K562 (cell line): ENCODE data around the gene DYNC1I2. TPM values are rescaled to one million over a fixed set of nuclear protein-coding genes. Genes with fewer than 3 reads are reported as not detected.

Source experiments
- ATAC-seq: fragments of 200-7000 bp; cut with Tn5 transposase; 3 replicates; pipeline ENCODE4 v1.9.1; 2020; ENCODE audit warnings: moderate library complexity
- BruUV-seq: library from RNA; stranded (reverse); fragments of 400-500 nt; replicated peaks from 2 replicates; lab custom pipeline; 2021; lab: Mats Ljungman, UMichigan
- CTCF ChIA-PET: fragments of 300-600 bp; formaldehyde crosslinking; extraction: SDS; loops from one replicate; lab custom pipeline; 2021; ENCODE audit warnings: low intra/inter-chr PET ratio; lab: Yijun Ruan, JAX
- POLR2A ChIA-PET: fragments of 300-600, 350-650 bp; sonication (Branson Sonifier 250); formaldehyde crosslinking; extraction: SDS; loops from one replicate; lab custom pipeline; 2021; ENCODE audit warnings: antibody characterized with exemption, inconsistent platforms; lab: Yijun Ruan, JAX
- DNase-seq, 4 experiments: peaks; one replicate each; pipeline versions ENCODE4 v3.0.0 to v3.0.0-alpha.2; 2011 to 2018; ENCODE audit warnings: low spot score in 3 of 4, mixed read lengths in 3 of 4; ENCODE audit errors: extremely low read depth in 1 of 4
- FAIRE-seq: peaks from 2 replicates; lab custom pipeline; 2011; peaks lifted over from hg19 to GRCh38; lab: Jason Lieb, UNC
- H2AFZ ChIP-seq: 2 replicates; pipeline ENCODE4 v1.6.0; 2011; ENCODE audit warnings: low read depth, low read length, control low read depth, inconsistent platforms
- H3K27ac ChIP-seq: fragments of 200-600 bp; 3 replicates; pipeline ENCODE4 v1.8.0; 2011; ENCODE audit warnings: low read depth, mild to moderate bottlenecking, control low read depth, inconsistent platforms, low read length, moderate library complexity, mixed read lengths; ENCODE audit errors: extremely low read depth
- H3K27me3 ChIP-seq, 2 experiments: fragments of 300-600 bp in 1 of 2; 2 replicates in 1 of 2; 3 replicates in 1 of 2; pipeline versions ENCODE4 v1.6.0 to v1.8.0; 2011; ENCODE audit warnings: inconsistent platforms in 2 of 2, low read length in 2 of 2, mild to moderate bottlenecking in 1 of 2, mixed read lengths in 1 of 2, moderate library complexity in 1 of 2; ENCODE audit not compliant: control insufficient read depth in 2 of 2, insufficient read depth in 2 of 2
- H3K36me3 ChIP-seq: fragments of 300-600 bp; 3 replicates; pipeline ENCODE4 v1.8.0; 2011; ENCODE audit warnings: mild to moderate bottlenecking, low read length, inconsistent platforms; ENCODE audit not compliant: control insufficient read depth, insufficient read depth
- H3K4me1 ChIP-seq, 2 experiments: fragments of 200-600 bp in 1 of 2; replicated peaks in 1 of 2; 2 replicates in 1 of 2; 3 replicates in 1 of 2; pipeline versions ENCODE4 v1.5.1 to v1.8.0; 2011; ENCODE audit warnings: inconsistent platforms in 2 of 2, low read length in 2 of 2, mild to moderate bottlenecking in 1 of 2, mixed read lengths in 1 of 2, moderate library complexity in 1 of 2; ENCODE audit not compliant: control insufficient read depth in 2 of 2, insufficient read depth in 2 of 2
- H3K4me2 ChIP-seq: 2 replicates; pipeline ENCODE4 v1.6.1; 2011; ENCODE audit warnings: low read length, control low read depth, inconsistent platforms, mixed read lengths; ENCODE audit not compliant: insufficient read depth
- H3K4me3 ChIP-seq: fragments of 200-600 bp; sonication (generic), shearing (Covaris generic); 2 replicates; pipeline ENCODE4 v1.5.1; 2016; ENCODE audit warnings: control low read depth, inconsistent platforms
- H3K79me2 ChIP-seq: fragments of 200-600 bp; 3 replicates; pipeline ENCODE4 v1.8.0; 2011; ENCODE audit warnings: low read length, inconsistent platforms; ENCODE audit not compliant: control insufficient read depth, insufficient read depth
- H3K9ac ChIP-seq, 2 experiments: 2 replicates each; pipeline versions ENCODE4 v1.6.0 to v1.6.1; 2011; ENCODE audit warnings: low read depth in 2 of 2, low read length in 2 of 2, control low read depth in 1 of 2, inconsistent platforms in 1 of 2, mild to moderate bottlenecking in 1 of 2, mixed read lengths in 1 of 2; ENCODE audit not compliant: insufficient read depth in 1 of 2
- H3K9me1 ChIP-seq: one replicate; pipeline ENCODE4 v1.6.0; 2011; ENCODE audit warnings: inconsistent platforms, mild to moderate bottlenecking, low read length, moderate library complexity; ENCODE audit not compliant: control insufficient read depth, insufficient read depth
- H3K9me3 ChIP-seq: replicated peaks from 2 replicates; pipeline ENCODE4 v1.5.1; 2011; ENCODE audit warnings: low read depth, low read length, inconsistent platforms; ENCODE audit not compliant: control insufficient read depth, insufficient read depth
- H4K20me1 ChIP-seq: replicated peaks from 2 replicates; pipeline ENCODE4 v1.6.1; 2011; ENCODE audit warnings: low read length, inconsistent platforms, mixed read lengths; ENCODE audit not compliant: control insufficient read depth, insufficient read depth
- CEBPZ ChIP-seq: fragments of 150-350 bp; IDR thresholded peaks from 2 replicates; pipeline ENCODE4 v1.6.1; 2014; ENCODE audit warnings: low read depth, mild to moderate bottlenecking, low read length, borderline replicate concordance
- CXXC5 ChIP-seq: fragments of 250-450 bp; sonication (Bioruptor Pico); IDR thresholded peaks from 2 replicates; pipeline ENCODE4 v1.8.0; 2022; ENCODE audit warnings: inconsistent platforms, mild to moderate bottlenecking, moderate library complexity
- ESRRA ChIP-seq: fragments of 450-650 bp; IDR thresholded peaks from 2 replicates; pipeline ENCODE4 v1.6.1; 2014; ENCODE audit warnings: low read depth, mild to moderate bottlenecking, moderate library complexity, borderline replicate concordance
- HNRNPUL1 ChIP-seq: fragments of 200-400 bp; formaldehyde crosslinking; IDR thresholded peaks from 2 replicates; pipeline ENCODE4 v1.6.1; 2017; ENCODE audit warnings: low read length
- IFI16 ChIP-seq: fragments of 250-450 bp; sonication (Bioruptor Pico); IDR thresholded peaks from 2 replicates; pipeline ENCODE4 v2.1.2; 2022; ENCODE audit warnings: mild to moderate bottlenecking, inconsistent platforms
- MEF2D ChIP-seq: conservative IDR thresholded peaks from 2 replicates; pipeline ENCODE4 v1.6.1; 2016; ENCODE audit warnings: low read depth, missing genetic modification characterization, missing compliant biosample characterization
- TRIM25 ChIP-seq: fragments of 450-650 bp; IDR thresholded peaks from 2 replicates; pipeline ENCODE4 v1.7.0; 2016; ENCODE audit warnings: borderline replicate concordance
- TRIM28 ChIP-seq: fragments of 450-650 bp; IDR thresholded peaks from 2 replicates; pipeline ENCODE4 v1.6.1; 2017
- ZBTB5 ChIP-seq: fragments of 450-650 bp; IDR thresholded peaks from 2 replicates; pipeline ENCODE4 v1.6.1; 2017; ENCODE audit warnings: antibody characterized with exemption
- ZKSCAN1 ChIP-seq: fragments of 150-350 bp; IDR thresholded peaks from 2 replicates; pipeline ENCODE4 v1.6.1; 2016; ENCODE audit warnings: low read depth, low read length
- ZNF316 ChIP-seq: fragments of 450-650 bp; IDR thresholded peaks from 2 replicates; pipeline ENCODE4 v1.6.1; 2016
- ZNF436 ChIP-seq: fragments of 250-450, 450-650 bp; sonication (Bioruptor Pico); formaldehyde crosslinking; IDR thresholded peaks from 2 replicates; pipeline ENCODE4 v1.7.0; 2020; ENCODE audit warnings: mild to moderate bottlenecking
- ZNF77 ChIP-seq: fragments of 250-450 bp; sonication (Bioruptor Pico); IDR thresholded peaks from 2 replicates; pipeline ENCODE4 v1.5.0; 2020
- WGBS: fragments of 100-300 bp; shearing (Covaris generic); methylation state at CpG from one replicate; pipeline ENCODE4 v1.1.6; 2016; ENCODE audit warnings: low coverage, mixed read lengths; ENCODE audit not compliant: insufficient coverage; ENCODE audit errors: missing lambda C conversion rate; 5-methylcytosine and 5-hydroxymethylcytosine counted together
- in situ Hi-C: fragments of 300-500 bp; cut with MboI; formaldehyde crosslinking; loops from 4 replicates; pipeline ENCODE4 v1.15.0; 2018; ENCODE audit warnings: inconsistent platforms, mixed read lengths
- intact Hi-C: fragments of 100-400 bp; cut with micrococcal nuclease; formaldehyde crosslinking; loops from 2 replicates; pipeline ENCODE4 v1.14.2; 2022
- polyA plus RNA-seq, 8 experiments: library from polyadenylated mRNA; depleted of rRNA in 4 of 8; stranded (reverse) in 5 of 8; unstranded in 3 of 8; fragments of >200 nt; fragmentation: Nextera tagmentation in 2 of 8; fragmentation: Illumina TruSeq in 1 of 8; extraction: Ambion mirVana in 2 of 8; extraction: Trizol in 1 of 8; gene quantifications; 2 replicates each; pipeline versions ENCODE4 v1.2.1 to v1.2.3, GENCODE V29; 2011 to 2014; ENCODE audit warnings: inconsistent platforms in 1 of 8, missing spikeins in 1 of 8
- total RNA-seq, 7 experiments: library from RNA; depleted of rRNA in 6 of 7; stranded (reverse); fragments of >200 nt in 6 of 7; fragmentation: Illumina TruSeq in 2 of 7; extraction: Trizol in 2 of 7; gene quantifications; 2 replicates each; pipeline versions ENCODE4 v1.2.1 to v1.2.3, GENCODE V29; 2011 to 2021; ENCODE audit warnings: low replicate concordance in 1 of 7

The DYNC1I2 gene
- total and polyA plus RNA-seq, 9 of the 15 experiments (the other 6 are each of a cell fraction or from before 2014, with no cell fraction given) = 59.1 to 204 (median 100) TPM

DNA sequence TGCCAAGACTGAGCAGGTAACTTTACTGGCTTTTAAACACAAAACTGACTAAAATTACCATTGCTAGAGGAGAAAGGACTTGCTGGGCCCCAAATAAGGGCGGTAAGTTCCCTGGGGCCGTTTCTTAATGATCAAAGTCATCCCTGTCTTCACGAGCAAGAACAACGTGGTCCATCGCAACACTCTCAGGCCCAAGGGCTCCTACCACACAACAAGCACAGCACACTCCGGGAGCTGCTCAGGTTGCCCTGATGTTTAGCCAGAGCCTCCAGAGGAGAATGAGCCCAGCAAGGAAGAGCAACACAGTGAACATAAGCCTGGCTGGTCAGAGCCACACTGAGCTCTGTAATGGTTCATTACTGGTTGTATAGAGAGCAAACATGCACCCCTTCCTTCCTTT is 102.7 kb downstream of the DYNC1I2 start:
- FAIRE-seq (no peak), DNase-seq (no peak), ATAC-seq (peak; percentile 28; the same call in 2 of the 3 replicates)
- TF ChIP-seq TRIM25 (no peak), ZNF316 (no peak), CXXC5 (CRISPR knock-in tag) (no peak), TRIM28 (no peak), IFI16 (CRISPR knock-in tag) (no peak), MEF2D (tag) (no peak), ESRRA (no peak), ZNF77 (CRISPR knock-in tag) (no peak), ZBTB5 (no peak), ZNF436 (no peak), HNRNPUL1 (no peak), ZKSCAN1 (no peak), CEBPZ (no peak)
- Histone ChIP-seq H3K27ac (no peak overlapping the region), H2AFZ (no peak overlapping the region), H3K4me1 (no peaks in the 10 kb centered on the region), H3K9ac (no peak overlapping the region), H3K9me3 (no peaks in the 10 kb centered on the region), H3K79me2 (no peaks in the 10 kb centered on the region), H3K4me2 (no peak overlapping the region), H3K9me1 (no peaks in the 10 kb centered on the region), H3K27me3 (no peaks in the 10 kb centered on the region), H3K36me3 (peaks cover 47% of the 10 kb centered on the region), H4K20me1 (no peaks in the 10 kb centered on the region), H3K4me3 (no peak overlapping the region)
- ChIA-PET POLR2A (interaction anchor here (0.8 kb wide), 1 partner anchor 123 kb away, joined by 3 read pairs; no protein-coding TSS in a partner anchor), CTCF (no interaction called here)
- BruUV-seq = no TSS peak
- WGBS = 78% methylated on average over 6 of the region's 6 CpGs
- in situ Hi-C loops = no loop called here
- intact Hi-C loops = loop anchor here (5.0 to 10.0 kb wide), 2 partner anchors 193 to 215 kb away; no protein-coding TSS in a partner anchor
